Keratinocyte (primary cell): ENCODE results near the gene ACSM2B.

Experiments used
- CTCF ChIP-seq, 3 experiments: IDR thresholded peaks in 1 of 3; conservative IDR thresholded peaks in 1 of 3; optimal IDR thresholded peaks in 1 of 3; 2 replicates in 2 of 3; 3 replicates in 1 of 3; pipeline versions ENCODE3 to v1.5.1; 2011; ENCODE audit warnings: low read length in 3 of 3, mild to moderate bottlenecking in 3 of 3, moderate library complexity in 2 of 3, control low read depth in 1 of 3, inconsistent platforms in 1 of 3; ENCODE audit not compliant: insufficient read depth in 2 of 3; ENCODE audit errors: extremely low read depth in 1 of 3
- EZH2 ChIP-seq: IDR thresholded peaks from one replicate; pipeline ENCODE4 v1.6.1; 2012; ENCODE audit warnings: inconsistent platforms, mild to moderate bottlenecking, low read length, moderate library complexity

- TF ChIP-seq EZH2 (no peak), CTCF (optimal IDR thresholded peaks at IDR 0.05 in 1 of 3, IDR thresholded peaks at IDR 0.05 in 1 of 3, conservative IDR thresholded peaks at IDR 0.05 in 1 of 3; ENCODE audit: extremely low read depth in 1 of 3, insufficient read depth in 2 of 3, low read length in 3 of 3) (no peak)
Observed at GRCh38 chr16:20611975-20612481, 35.9 kb upstream of the ACSM2B start.
